Lung (tissue), 12 donors: ENCODE results near the gene FAM81B. TPM values are rescaled to one million over a fixed set of nuclear protein-coding genes. Genes with fewer than 3 reads are reported as not detected.

Source experiments
- ATAC-seq: fragments of 200-7000 bp; cut with Tn5 transposase; one replicate; pipeline ENCODE4 v1.9.1; 2020; ENCODE audit warnings: moderate number of reproducible peaks; ENCODE audit not compliant: insufficient read depth, low FRiP score
- DNase-seq, 3 donors: peaks; one replicate each; pipeline ENCODE4 v3.0.0-alpha.2; 2013 to 2017
- H3K27ac ChIP-seq, 2 donors: one replicate each; pipeline ENCODE4 v1.5.1; 2013; ENCODE audit warnings: mild to moderate bottlenecking in 2 of 2, moderate library complexity in 2 of 2, control low read depth in 1 of 2, inconsistent platforms in 1 of 2, low read depth in 1 of 2, low read length in 1 of 2
- H3K27me3 ChIP-seq, 3 donors: one replicate each; pipeline ENCODE4 v1.5.1; 2013; ENCODE audit warnings: low read length in 2 of 3; ENCODE audit not compliant: control insufficient read depth in 3 of 3, insufficient read depth in 3 of 3
- H3K36me3 ChIP-seq, 4 donors: one replicate each; pipeline ENCODE4 v1.5.1; 2013; ENCODE audit warnings: low read length in 4 of 4, mild to moderate bottlenecking in 1 of 4, moderate library complexity in 1 of 4; ENCODE audit not compliant: control insufficient read depth in 4 of 4, insufficient read depth in 4 of 4
- H3K4me1 ChIP-seq, 5 donors: one replicate each; pipeline ENCODE4 v1.5.1; 2013; ENCODE audit warnings: low read length in 5 of 5, mild to moderate bottlenecking in 2 of 5, moderate library complexity in 1 of 5; ENCODE audit not compliant: control insufficient read depth in 5 of 5, insufficient read depth in 5 of 5
- H3K4me3 ChIP-seq: one replicate; pipeline ENCODE4 v1.5.1; 2013; ENCODE audit warnings: mild to moderate bottlenecking, control low read depth, moderate library complexity
- H3K9ac ChIP-seq, 2 donors: one replicate each; pipeline ENCODE4 v1.5.1; 2013; ENCODE audit warnings: low read length in 2 of 2, control low read depth in 1 of 2; ENCODE audit not compliant: insufficient read depth in 1 of 2
- H3K9me3 ChIP-seq, 4 donors: one replicate each; pipeline ENCODE4 v1.5.1; 2013; ENCODE audit warnings: low read length in 3 of 4, mild to moderate bottlenecking in 1 of 4, moderate library complexity in 1 of 4; ENCODE audit not compliant: control insufficient read depth in 4 of 4, insufficient read depth in 3 of 4
- CTCF ChIP-seq: IDR thresholded peaks from 2 replicates; pipeline ENCODE4 v1.5.1; 2012; ENCODE audit warnings: mild to moderate bottlenecking; ENCODE audit errors: control extremely low read depth, extremely low read depth
- WGBS, 2 donors: extraction: QIAGEN DNeasy Blood & Tissue Kit; methylation state at CpG; one replicate each; pipeline ENCODE4 v1.1.7; 2013; 5-methylcytosine and 5-hydroxymethylcytosine counted together
- polyA plus RNA-seq, 2 donors: library from polyadenylated mRNA; stranded (reverse); fragments of 200-250 nt; gene quantifications; one replicate each; pipeline ENCODE4 v1.2.1, GENCODE V29; 2013
- total RNA-seq, 2 donors: library from RNA; depleted of rRNA in 1 of 2; stranded (reverse); fragments of >200 nt in 1 of 2; gene quantifications; one replicate each; pipeline ENCODE4 v1.2.1, GENCODE V29; 2014 to 2021
- donor health status: control.
- donor health status: control.
- donor health status: Bipolar disorder and iron deficiency.
- donor health status: healthy.
- donor health status: DM: yes; HTN: yes; CAD: no.

FAM81B gene
- total and polyA plus RNA-seq, 4 donors = 8.6 to 25.5 (median 18.4) TPM

GRCh38 chr5:95393279-95393678 is 2.1 kb downstream of the FAM81B start:
- Histone ChIP-seq H3K9me3 (no peaks in the 10 kb centered on the region), H3K4me3 (no peak overlapping the region), H3K9ac (no peak overlapping the region), H3K36me3 (no peaks in the 10 kb centered on the region), H3K4me1 (no peaks in the 10 kb centered on the region), H3K27me3 (no peaks in the 10 kb centered on the region), H3K27ac (no peak overlapping the region)
- DNase-seq (no peak), ATAC-seq (no peak)
- WGBS, 2 donors = 88 to 100% methylated on average over 1 of the region's 1 CpG
- TF ChIP-seq CTCF = no peak

- no peak for TF ChIP-seq CTCF
- no peaks in the 10 kb centered on the region for H3K9me3 ChIP-seq
- H3K27me3 ChIP-seq = no peaks in the 10 kb centered on the region
- ATAC-seq (no peak), DNase-seq (no peak)
- no peak overlapping the region for H3K27ac ChIP-seq
- no peak overlapping the region for H3K4me3 ChIP-seq
- 86 to 94% methylated on average over 1 of the region's 1 CpG for WGBS, 2 donors
- no peak overlapping the region for H3K9ac ChIP-seq
- no peaks in the 10 kb centered on the region for H3K36me3 ChIP-seq
- H3K4me1 ChIP-seq = no peaks in the 10 kb centered on the region
Measured at GRCh38 chr5:95398989-95399388, 7.8 kb downstream of the FAM81B start.

- ATAC-seq = no peak
- no peak overlapping the region for H3K27ac ChIP-seq
- H3K4me3 ChIP-seq = no peak overlapping the region
- no peaks in the 10 kb centered on the region for H3K27me3 ChIP-seq
- H3K9me3 ChIP-seq = no peaks in the 10 kb centered on the region
- TF ChIP-seq CTCF = no peak
- no peaks in the 10 kb centered on the region for H3K4me1 ChIP-seq
- no peak for DNase-seq
- no peak overlapping the region for H3K9ac ChIP-seq
- 89% methylated on average over 3 of the region's 3 CpGs for WGBS, 2 donors
- no peaks in the 10 kb centered on the region for H3K36me3 ChIP-seq
Measured at GRCh38 chr5:95401626-95402025, 10.5 kb downstream of the FAM81B start.

GRCh38 chr5:95403996-95404395 is 12.8 kb downstream of the FAM81B start:
- Histone ChIP-seq H3K4me1 (no peaks in the 10 kb centered on the region), H3K4me3 (no peak overlapping the region), H3K36me3 (no peaks in the 10 kb centered on the region), H3K27me3 (no peaks in the 10 kb centered on the region), H3K9ac (no peak overlapping the region), H3K9me3 (no peaks in the 10 kb centered on the region), H3K27ac (no peak overlapping the region)
- WGBS, 2 donors = 0 to 51% methylated on average over 1 of the region's 1 CpG
- DNase-seq (no peak), ATAC-seq (no peak)
- TF ChIP-seq CTCF = no peak
